Fibroblast of upper back skin (primary cell): ENCODE measurements around the gene OR1C1.
"Not testable (repeated sequence)": the region's sequence is repeated elsewhere in the genome, so short reads cannot be mapped to it uniquely, and the experiment has no call there.

Source experiments
- DNase-seq: peaks from one replicate; pipeline ENCODE4 v3.0.0-alpha.2; 2013

The OR1C1 gene

DNA sequence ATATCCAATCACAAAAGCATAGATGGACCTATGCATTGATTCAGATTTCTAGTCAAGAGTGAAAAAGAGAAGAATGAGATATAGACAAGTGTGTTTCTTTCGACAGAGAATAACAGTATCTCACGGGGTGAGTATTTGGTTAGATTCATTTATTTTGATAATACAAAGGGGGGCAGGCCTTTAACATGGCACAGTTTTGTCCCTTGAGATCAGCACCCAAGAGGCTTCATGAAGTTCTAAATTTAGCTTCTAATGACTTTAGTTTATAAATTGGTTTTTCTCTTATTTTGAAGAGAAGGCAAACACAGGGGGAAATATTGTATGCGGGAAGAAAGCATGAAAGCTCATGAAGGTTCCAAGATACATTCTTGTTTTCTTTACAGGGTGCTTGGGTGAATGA lies at the start of gene OR1C1:
Gene OR1C1, minus strand, starts transcription at position 101 of the 400 bp plus-strand sequence. CDS start 2,150 bp downstream, outside the sequence.
- DNase-seq, result no peak

- no peak for DNase-seq
Observed at GRCh38 chr1:247797518-247797917, 37.2 kb upstream of the OR1C1 start.

DNA sequence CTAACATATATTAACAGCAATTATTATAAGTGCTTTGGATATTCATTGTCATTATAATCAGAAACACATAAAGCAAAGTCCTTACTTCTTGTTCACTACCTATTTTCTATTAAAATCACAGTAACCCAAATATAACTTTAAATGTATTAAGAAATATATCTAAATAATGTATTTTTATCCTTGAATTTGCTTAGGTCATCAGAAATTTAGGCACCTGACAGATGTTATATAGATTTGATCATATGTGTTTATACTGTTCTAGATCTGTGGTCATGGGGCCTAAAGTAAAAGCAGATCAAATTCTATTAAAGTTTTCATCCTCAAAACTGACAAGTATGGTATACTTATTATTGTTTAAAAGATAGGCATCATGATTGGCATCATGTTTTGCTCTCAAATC lies 9.2 kb upstream of the OR1C1 start:
- no peak for DNase-seq

DNA sequence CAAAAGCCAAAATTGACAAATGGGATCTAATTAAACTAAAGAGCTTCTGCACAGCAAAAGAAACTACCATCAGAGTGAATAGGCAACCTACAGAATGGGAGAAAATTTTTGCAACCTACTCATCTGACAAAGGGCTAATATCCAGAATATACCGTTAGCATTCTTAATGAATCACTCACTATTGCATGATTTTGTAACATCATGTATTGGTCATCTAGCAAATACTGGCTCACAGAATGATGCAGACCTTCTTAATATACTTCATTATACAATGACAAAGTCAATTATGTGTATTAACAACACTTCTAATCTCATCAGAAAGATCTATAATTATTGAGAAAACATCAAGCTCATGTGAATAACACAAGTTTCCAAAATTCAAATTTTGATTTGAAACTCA lies 6.0 kb downstream of the OR1C1 start:
- DNase-seq, result not testable (repeated sequence)

GRCh38 chr1:247749870-247750269 lies 10.5 kb downstream of the OR1C1 start:
- DNase-seq, result no peak

- no peak for DNase-seq
Observed at GRCh38 chr1:247748041-247748440, 12.3 kb downstream of the OR1C1 start, which contains the start of gene OR14A2. TSS of gene OR14A2 (minus strand) at chr1:247748141.

DNA sequence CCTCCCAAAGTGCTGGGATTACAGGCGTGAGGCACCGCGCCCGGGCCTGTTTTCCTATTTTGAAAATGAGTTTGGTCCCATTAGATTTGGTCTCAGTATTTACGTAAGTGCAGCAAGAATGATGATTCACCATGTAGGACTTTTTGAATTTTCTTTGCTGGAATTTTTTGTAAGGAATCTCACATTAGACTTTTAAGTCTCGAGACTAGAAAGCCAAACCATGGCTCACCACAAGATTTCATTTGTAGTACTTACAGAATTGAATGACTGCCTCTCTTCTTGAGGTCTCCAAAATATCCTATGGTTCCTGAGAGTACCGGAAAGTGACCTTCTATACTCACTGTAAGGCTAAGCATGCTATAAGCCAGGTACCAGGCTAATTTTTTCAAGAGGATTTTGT lies 12.7 kb downstream of the OR1C1 start:
- peak; percentile 1 for DNase-seq

GRCh38 chr1:247746391-247746935 lies 13.9 kb downstream of the OR1C1 start:
- no peak for DNase-seq

DNA sequence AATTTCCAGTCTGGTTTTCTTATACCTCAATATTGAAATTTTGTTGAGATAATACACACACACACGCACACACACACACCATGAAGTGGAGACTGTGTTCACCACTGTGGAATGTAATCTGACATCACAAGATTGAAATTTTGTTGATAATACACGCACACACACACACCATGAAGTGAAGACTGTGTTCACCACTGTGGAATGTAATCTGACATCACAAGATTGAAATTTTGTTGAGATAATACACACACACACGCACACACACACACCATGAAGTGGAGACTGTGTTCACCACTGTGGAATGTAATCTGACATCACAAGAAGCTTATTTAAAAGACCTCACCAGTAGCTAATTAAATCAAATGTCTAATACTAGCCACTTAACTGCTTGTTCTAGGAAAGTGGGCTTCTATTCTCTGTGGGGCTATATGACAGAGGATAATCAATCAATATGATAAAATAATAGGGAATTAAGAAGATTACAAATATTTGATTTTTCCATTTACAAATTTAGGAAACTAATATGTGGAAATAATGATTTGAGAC lies 18.1 kb downstream of the OR1C1 start:
- DNase-seq, result peak; percentile 7

DNA sequence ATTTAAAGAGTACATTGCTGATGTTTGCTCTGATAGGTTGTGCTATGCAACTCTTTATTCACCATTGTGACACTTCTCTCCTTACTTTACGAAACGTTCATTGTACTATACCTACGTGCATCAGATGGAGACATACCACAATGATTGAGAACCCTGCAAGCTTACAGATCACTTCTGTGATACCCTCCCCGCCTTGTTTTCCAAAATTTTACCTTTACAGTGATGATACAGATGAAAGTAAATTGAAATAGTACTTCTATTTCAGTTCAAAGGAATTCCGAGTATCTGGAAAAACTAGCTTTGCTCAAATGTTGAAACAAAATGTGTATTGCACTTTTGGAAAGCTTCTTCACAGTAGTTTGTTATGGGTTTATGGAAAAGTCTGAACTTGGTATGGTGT lies 18.6 kb downstream of the OR1C1 start:
- no peak for DNase-seq

- no peak for DNase-seq
Observed at GRCh38 chr1:247740721-247741120, 19.6 kb downstream of the OR1C1 start.

GRCh38 chr1:247738315-247738714 lies 22.0 kb downstream of the OR1C1 start, which contains the start of gene OR14K1:
TSS of gene OR14K1 (plus strand) at chr1:247738615. CDS start at chr1:247738615, 0 bp downstream.
- DNase-seq, result no peak

DNA sequence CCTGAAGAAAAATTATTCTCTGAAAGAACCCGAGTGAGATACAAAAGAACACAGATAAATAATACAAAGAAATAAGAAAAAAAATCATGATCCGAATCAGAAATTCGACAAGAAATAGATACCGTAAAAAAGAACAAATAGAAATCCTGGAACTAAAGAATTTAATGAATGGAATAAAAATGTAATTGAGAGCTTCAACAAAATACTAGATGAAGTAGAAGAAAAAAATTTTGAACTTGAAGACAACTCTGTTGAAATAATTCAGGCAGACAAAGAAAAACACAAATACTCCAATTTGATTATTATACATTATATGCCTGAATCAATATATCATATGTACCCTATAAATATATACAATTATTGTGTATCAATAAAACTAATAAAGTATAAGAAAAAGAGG lies 39.1 kb downstream of the OR1C1 start:
- no peak for DNase-seq

DNA sequence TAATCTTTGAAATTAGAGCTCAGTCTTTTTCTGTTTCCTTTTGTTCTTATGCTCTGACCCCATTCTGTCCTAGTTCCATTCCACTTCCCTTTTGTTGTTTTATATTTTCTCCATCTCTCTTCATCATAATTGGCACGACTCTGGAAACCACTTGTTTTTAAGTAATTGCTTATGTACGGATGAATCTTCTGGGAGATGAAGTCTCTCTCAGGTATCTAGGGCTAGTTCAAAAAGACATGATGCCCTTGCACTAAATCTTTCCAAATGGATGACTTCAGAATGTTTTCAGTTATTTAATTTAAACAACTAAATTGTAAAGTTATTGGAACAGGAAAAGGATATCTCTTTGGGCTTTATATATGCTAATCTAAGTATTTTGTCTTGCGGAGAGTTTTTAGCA lies 43.8 kb downstream of the OR1C1 start, which contains the start of gene OR6F1:
Gene OR6F1, minus strand, starts transcription at position 101 of the 400 bp plus-strand sequence. CDS start 3,891 bp downstream, outside the sequence.
- no peak for DNase-seq

GRCh38 chr1:247713753-247714152 lies 46.6 kb downstream of the OR1C1 start:
- DNase-seq, result no peak

DNA sequence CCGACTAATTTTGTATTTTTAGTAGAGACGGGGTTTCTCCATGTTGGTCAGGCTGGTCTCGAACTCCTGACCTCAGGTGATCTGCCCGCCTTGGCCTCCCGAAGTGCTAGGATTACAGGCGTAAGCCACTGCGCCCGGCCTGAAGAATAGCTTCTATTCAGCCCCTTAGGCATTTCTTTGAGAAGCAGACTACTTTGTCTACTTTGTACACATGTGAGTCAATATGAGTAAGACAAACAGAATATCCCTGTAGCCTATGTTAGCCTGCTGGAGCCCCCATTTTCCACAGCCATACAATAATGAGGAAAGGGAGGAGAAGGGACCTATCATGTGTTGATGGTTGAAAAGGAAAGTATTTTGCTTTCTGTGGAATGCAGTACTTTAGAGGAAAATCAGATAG lies 49.7 kb downstream of the OR1C1 start:
- DNase-seq, result not testable (repeated sequence)
